ENCODE data around the gene GPR39. TPM values are rescaled to one million over a fixed set of nuclear protein-coding genes. Genes with fewer than 3 reads are reported as not detected.

The GPR39 gene
- polyA plus RNA-seq, 1 donor = 9.5 TPM

DNA sequence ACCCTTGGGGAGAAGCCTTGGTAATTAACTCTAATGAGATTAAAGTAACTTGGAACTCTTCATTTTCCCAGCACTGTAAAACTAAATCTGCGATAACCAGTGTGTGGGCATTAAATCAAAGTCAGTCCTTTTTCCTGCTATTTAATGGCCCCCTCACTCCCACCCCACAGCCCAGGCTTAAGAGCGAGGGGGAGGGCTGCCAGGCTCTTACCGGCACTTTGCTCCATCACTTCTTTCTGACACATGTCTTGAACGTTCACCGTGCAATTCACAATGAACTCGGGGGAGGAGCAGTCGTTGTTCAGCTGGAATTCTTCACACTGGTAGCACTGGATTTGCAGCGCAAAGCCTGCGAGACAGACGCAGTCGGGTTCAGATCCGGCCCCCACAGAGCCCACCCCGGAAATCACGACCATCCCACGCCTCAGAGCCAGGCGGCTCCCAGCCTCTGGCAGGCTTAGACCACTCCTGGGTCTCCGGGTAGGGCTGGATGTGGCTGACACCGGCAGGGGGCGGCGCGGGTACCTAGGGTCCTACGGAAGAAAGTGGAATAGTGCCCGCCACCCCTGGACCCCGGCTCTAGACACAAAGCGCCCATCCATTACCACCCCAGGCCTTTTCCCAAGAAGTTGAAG is 251.7 kb downstream of the GPR39 start:
- Histone ChIP-seq H3K27ac (ENCODE audit: low read length) (no peak overlapping the region), H3K36me3 (ENCODE audit: control insufficient read depth, insufficient read depth, low read length) (no peaks in the 10 kb centered on the region), H3K27me3 (ENCODE audit: control insufficient read depth, insufficient read depth, low read length) (peaks cover 56% of the 10 kb centered on the region), H3K4me1 (ENCODE audit: control insufficient read depth, insufficient read depth, low read length) (peaks cover 15% of the 10 kb centered on the region), H3K4me3 (ENCODE audit: low read length) (no peak overlapping the region), H3K9me3 (ENCODE audit: control insufficient read depth, low read depth, low read length) (peaks cover 3% of the 10 kb centered on the region)
- no CpG with 5 or more reads among the region's 25 CpGs for WGBS (ENCODE audit: insufficient coverage, low lambda C conversion rate)
- peak in 1 of 2 donors; percentile 8 for DNase-seq

DNA sequence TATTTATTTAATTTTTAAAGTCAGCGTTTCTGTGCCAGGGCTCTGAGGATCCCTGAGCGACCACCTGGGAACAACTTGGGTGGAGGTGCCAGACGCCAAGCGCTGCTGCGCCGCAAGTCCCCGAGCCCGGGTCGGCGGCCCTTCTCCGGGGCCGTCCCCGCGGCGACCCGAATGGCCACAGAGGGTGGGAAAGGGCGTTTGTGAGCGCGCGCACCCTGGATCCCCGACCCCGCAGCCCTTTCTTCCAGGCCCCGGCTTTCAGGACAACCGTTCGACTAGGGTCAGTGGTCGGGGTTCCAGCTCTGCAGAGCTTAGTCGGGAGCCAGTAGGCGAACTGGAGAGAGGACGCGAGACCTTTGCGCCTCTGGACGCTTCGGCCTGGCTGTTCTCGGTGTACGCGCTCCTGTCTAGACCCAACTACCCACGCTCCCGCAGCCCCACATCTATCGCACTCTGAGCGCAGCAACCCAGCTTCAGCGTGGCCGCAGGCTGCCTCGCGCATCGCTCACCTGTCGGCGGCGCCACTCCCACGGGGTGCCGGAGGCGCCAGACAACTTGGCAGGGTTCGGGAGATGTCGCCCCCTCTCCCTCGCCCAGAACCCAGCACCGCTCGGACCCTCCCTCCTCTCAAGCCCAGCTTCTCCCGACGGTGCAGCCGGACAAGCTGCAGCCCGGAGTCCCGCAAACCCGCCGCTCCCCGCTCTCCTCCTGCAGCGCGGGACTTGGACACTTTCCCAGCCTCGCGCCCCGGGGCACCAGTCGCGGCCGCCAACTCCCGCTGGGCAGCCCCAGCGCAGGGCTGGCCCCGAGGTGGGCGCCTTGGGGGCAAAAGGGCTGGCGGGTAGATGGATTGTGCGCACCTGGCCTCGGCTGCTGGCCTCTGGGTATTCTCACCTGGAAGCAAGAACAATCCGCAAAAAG is 252.6 kb downstream of the GPR39 start:
- Histone ChIP-seq H3K27ac (ENCODE audit: low read length) (no peak overlapping the region), H3K27me3 (ENCODE audit: control insufficient read depth, insufficient read depth, low read length) (peaks cover 56% of the 10 kb centered on the region), H3K36me3 (ENCODE audit: control insufficient read depth, insufficient read depth, low read length) (no peaks in the 10 kb centered on the region), H3K4me1 (ENCODE audit: control insufficient read depth, insufficient read depth, low read length) (peaks cover 15% of the 10 kb centered on the region), H3K4me3 (ENCODE audit: low read length) (peak overlapping the region; percentile 32), H3K9me3 (ENCODE audit: control insufficient read depth, low read depth, low read length) (peaks cover 3% of the 10 kb centered on the region)
- peak in 1 of 2 donors; percentile 28 for DNase-seq
- WGBS (ENCODE audit: insufficient coverage, low lambda C conversion rate) = no CpG with 5 or more reads among the region's 80 CpGs

DNA sequence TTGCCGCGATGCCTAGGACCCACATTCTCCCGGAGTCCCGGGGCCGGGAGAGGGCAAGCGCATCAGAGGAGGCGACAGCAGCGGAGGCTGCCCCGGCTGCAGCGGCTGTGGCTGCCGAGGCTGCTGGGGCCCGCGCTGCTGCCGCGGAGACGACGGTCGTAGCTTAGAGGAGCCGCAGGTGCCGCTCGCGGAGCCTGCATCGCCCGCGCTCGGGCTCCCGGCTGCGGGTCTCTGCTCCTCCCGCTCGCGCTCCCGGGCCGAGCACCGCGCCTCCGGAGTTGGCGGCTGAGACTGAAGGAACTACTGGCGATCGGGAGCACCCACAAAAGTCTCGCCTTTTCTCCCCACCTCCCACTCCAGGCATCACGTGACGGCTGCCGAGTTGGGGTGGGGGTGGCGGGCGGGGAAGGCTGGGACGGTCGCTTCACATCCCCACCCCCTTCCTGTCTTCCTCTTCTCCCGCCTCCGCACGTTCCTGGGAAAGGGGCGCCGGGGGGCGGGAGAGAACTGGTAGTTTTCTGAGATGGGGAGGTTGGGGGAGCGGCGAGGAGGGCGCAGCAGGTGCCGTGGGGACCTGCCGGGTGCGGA is 253.4 kb downstream of the GPR39 start, which contains the start of gene LYPD1:
TSS of gene LYPD1 (minus strand) at position 298 of the 588 bp plus-strand sequence. CDS start at position 25, 273 bp downstream.
- no peaks in the 10 kb centered on the region for H3K36me3 ChIP-seq (ENCODE audit: control insufficient read depth, insufficient read depth, low read length)
- H3K9me3 ChIP-seq (ENCODE audit: control insufficient read depth, low read depth, low read length) = peaks cover 3% of the 10 kb centered on the region
- peak within 1 kb of the TSS; percentile 39 for H3K4me3 ChIP-seq (ENCODE audit: low read length)
- peaks cover 15% of the 10 kb centered on the region for H3K4me1 ChIP-seq (ENCODE audit: control insufficient read depth, insufficient read depth, low read length)
- peak in 1 of 2 donors; percentile 38 for DNase-seq
- peaks cover 56% of the 10 kb centered on the region for H3K27me3 ChIP-seq (ENCODE audit: control insufficient read depth, insufficient read depth, low read length)
- H3K27ac ChIP-seq (ENCODE audit: low read length) = no peak within 1 kb of the TSS
- WGBS (ENCODE audit: insufficient coverage, low lambda C conversion rate) = no CpG with 5 or more reads among the region's 59 CpGs

DNA sequence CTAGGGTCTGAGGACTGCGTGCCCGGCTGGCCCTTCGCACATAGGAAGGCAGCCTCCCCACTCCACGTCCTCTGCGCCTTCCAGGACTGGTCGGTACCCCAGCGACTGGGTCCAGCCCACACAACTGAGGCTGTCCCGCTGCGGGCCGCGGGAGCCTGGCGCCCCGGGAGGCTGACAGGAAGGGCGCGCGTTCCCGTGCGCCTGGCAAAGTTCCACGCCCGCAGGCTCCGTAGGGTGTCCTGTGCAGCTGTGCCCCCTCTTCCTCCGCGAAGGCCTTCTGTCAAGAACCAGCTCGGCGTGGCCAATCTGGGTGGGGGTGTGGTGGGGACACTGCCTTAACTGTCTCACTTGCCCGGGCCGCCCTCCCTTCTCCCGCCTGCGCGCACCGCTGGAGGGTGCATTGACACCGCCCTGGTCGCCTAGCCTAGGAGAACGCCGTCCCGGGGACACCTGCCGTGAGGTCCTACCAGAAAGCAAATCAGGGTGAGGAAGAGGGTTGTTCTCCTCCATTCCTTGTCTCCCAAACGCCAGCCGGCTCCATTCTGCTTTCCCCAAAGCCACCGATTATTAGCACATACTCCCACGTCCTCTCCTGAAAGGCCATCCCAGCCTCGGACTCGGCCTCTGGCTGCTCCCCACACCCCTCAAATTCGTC is 254.0 kb downstream of the GPR39 start:
- 4% methylated on average over 4 of the region's 44 CpGs for WGBS (ENCODE audit: insufficient coverage, low lambda C conversion rate)
- peaks cover 56% of the 10 kb centered on the region for H3K27me3 ChIP-seq (ENCODE audit: control insufficient read depth, insufficient read depth, low read length)
- H3K9me3 ChIP-seq (ENCODE audit: control insufficient read depth, low read depth, low read length) = peaks cover 3% of the 10 kb centered on the region
- H3K36me3 ChIP-seq (ENCODE audit: control insufficient read depth, insufficient read depth, low read length) = no peaks in the 10 kb centered on the region
- peak in 1 of 2 donors; percentile 51 for DNase-seq
- no peak overlapping the region for H3K27ac ChIP-seq (ENCODE audit: low read length)
- peaks cover 15% of the 10 kb centered on the region for H3K4me1 ChIP-seq (ENCODE audit: control insufficient read depth, insufficient read depth, low read length)
- H3K4me3 ChIP-seq (ENCODE audit: low read length) = peak overlapping the region; percentile 39

DNA sequence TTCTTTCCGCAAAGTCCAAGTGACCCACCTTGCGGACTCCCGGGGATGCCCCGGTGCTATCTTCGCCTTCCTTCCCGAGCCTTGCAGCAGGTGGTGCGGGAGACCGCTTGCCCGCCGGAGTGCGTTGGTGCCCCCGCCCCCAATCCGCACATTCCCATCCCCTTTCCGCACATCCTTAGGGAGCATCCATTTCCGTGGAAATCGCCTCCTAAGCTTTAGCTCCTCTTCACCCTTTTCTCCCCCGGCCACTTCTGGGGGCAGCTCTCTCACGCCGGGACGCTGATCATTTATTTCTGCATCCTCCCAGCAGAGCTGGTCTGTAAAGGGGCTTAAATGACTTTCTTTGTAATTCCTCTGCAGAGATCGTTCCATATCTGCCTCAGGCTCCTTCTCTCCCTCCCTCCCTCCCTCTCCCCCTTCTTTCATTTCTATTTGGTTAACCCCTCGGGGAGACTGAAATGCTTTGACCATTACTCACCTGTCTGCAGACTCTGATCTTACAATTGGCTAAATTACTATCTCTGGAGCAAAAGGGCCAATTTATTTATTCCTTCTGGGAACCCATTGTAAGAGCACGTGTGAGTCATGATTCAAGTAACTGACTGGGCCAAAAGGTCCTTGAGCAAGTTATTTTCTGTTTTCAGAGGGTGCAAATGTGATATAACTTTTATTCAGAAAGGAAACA is 254.7 kb downstream of the GPR39 start:
- DNase-seq = peak in 1 of 2 donors; percentile 31
- Histone ChIP-seq H3K9me3 (ENCODE audit: control insufficient read depth, low read depth, low read length) (peaks cover 3% of the 10 kb centered on the region), H3K27me3 (ENCODE audit: control insufficient read depth, insufficient read depth, low read length) (peaks cover 54% of the 10 kb centered on the region), H3K4me3 (ENCODE audit: low read length) (peak overlapping the region; percentile 39), H3K27ac (ENCODE audit: low read length) (no peak overlapping the region), H3K4me1 (ENCODE audit: control insufficient read depth, insufficient read depth, low read length) (peaks cover 15% of the 10 kb centered on the region), H3K36me3 (ENCODE audit: control insufficient read depth, insufficient read depth, low read length) (no peaks in the 10 kb centered on the region)
- WGBS (ENCODE audit: insufficient coverage, low lambda C conversion rate) = no CpG with 5 or more reads among the region's 23 CpGs

DNA sequence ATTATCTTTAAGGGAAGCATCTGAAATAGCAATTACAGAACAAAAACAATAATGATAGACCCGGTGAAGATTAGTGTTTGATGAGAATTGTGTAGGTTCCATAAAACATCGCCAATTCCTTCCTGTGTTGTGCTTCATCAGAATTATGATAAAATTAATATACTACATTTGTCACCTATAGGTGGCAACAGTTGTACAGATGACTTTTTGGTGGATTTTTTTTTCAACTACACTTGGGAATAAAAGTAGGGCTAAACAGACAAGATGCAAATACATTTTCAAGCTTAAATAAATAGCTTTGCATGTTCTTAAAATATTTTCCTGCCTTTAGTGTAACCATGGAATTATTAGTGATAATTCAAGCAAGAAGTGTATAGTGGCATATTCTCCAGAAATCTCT is 260.4 kb downstream of the GPR39 start:
- H3K27ac ChIP-seq (ENCODE audit: low read length) = no peak overlapping the region
- peaks cover 7% of the 10 kb centered on the region for H3K27me3 ChIP-seq (ENCODE audit: control insufficient read depth, insufficient read depth, low read length)
- H3K4me3 ChIP-seq (ENCODE audit: low read length) = no peak overlapping the region
- no peaks in the 10 kb centered on the region for H3K36me3 ChIP-seq (ENCODE audit: control insufficient read depth, insufficient read depth, low read length)
- WGBS (ENCODE audit: insufficient coverage, low lambda C conversion rate) = no CpG with 5 or more reads among the region's 2 CpGs
- H3K4me1 ChIP-seq (ENCODE audit: control insufficient read depth, insufficient read depth, low read length) = no peaks in the 10 kb centered on the region
- H3K9me3 ChIP-seq (ENCODE audit: control insufficient read depth, low read depth, low read length) = no peaks in the 10 kb centered on the region
- DNase-seq = no peak

DNA sequence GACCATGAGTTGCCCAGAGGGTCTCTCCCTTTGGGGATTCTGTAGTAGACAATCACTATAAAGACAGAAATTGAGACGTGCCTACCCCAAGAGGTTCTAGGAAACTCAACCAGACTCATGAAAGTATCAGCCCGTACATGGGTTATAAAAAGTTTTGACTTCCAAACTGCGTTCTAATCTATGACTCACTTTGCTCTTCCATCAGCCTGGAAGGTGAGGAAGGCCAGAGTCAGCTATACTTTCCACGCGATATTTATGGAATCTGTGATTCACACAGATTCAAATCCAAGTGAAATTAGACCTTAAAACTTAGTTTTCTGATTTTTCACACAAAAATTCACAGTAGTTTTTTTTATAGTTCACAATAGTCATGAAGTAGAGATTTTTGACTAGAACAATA is 261.1 kb downstream of the GPR39 start:
- Histone ChIP-seq H3K4me1 (ENCODE audit: control insufficient read depth, insufficient read depth, low read length) (no peaks in the 10 kb centered on the region), H3K9me3 (ENCODE audit: control insufficient read depth, low read depth, low read length) (no peaks in the 10 kb centered on the region), H3K36me3 (ENCODE audit: control insufficient read depth, insufficient read depth, low read length) (no peaks in the 10 kb centered on the region), H3K27ac (ENCODE audit: low read length) (no peak overlapping the region), H3K27me3 (ENCODE audit: control insufficient read depth, insufficient read depth, low read length) (peaks cover 4% of the 10 kb centered on the region), H3K4me3 (ENCODE audit: low read length) (no peak overlapping the region)
- 100% methylated on average over 3 of the region's 5 CpGs for WGBS (ENCODE audit: insufficient coverage, low lambda C conversion rate)
- no peak for DNase-seq

DNA sequence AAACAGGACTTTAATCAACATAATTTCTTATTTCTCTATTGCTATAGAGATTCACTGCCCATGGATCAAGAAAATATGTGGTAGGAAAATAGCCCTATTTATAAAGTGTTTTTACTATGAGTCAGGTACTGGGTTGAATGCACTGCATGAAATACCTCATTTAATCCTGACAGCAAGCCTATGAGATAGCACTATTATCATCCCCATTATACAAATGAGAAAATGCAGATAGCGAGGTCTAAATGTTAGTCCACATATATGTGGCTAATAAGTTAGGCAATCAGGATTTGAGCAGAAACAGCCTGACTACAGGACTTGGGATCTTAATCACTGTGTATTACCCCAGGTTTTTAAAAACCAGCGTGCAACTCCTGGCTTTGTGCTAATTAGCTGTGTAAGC is 261.9 kb downstream of the GPR39 start:
- DNase-seq = no peak
- Histone ChIP-seq H3K27me3 (ENCODE audit: control insufficient read depth, insufficient read depth, low read length) (peaks cover 3% of the 10 kb centered on the region), H3K4me1 (ENCODE audit: control insufficient read depth, insufficient read depth, low read length) (no peaks in the 10 kb centered on the region), H3K4me3 (ENCODE audit: low read length) (no peak overlapping the region), H3K9me3 (ENCODE audit: control insufficient read depth, low read depth, low read length) (no peaks in the 10 kb centered on the region), H3K36me3 (ENCODE audit: control insufficient read depth, insufficient read depth, low read length) (no peaks in the 10 kb centered on the region), H3K27ac (ENCODE audit: low read length) (no peak overlapping the region)
- 100% methylated on average over 1 of the region's 2 CpGs for WGBS (ENCODE audit: insufficient coverage, low lambda C conversion rate)

DNA sequence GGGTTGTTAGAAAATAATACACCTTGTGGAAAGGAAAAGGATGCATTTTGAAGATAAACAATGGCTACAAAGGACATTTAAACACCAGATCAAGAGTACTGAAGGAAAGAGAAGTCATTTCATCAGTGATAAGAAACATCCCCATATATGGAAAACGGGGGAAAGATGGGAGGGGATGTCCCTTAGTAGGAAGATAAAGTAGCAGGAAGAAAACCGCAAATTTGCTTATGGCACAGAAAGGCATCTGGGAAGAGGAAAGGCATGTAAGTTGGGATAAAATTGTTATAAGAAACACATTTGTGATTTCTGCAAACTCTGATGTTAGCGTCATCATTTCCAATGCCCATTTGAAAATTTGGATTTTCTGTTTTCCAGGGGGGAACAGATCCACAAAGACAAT is 263.9 kb downstream of the GPR39 start:
- H3K9me3 ChIP-seq (ENCODE audit: control insufficient read depth, low read depth, low read length) = no peaks in the 10 kb centered on the region
- H3K36me3 ChIP-seq (ENCODE audit: control insufficient read depth, insufficient read depth, low read length) = no peaks in the 10 kb centered on the region
- H3K27ac ChIP-seq (ENCODE audit: low read length) = no peak overlapping the region
- peaks cover 3% of the 10 kb centered on the region for H3K27me3 ChIP-seq (ENCODE audit: control insufficient read depth, insufficient read depth, low read length)
- no peak overlapping the region for H3K4me3 ChIP-seq (ENCODE audit: low read length)
- no peak for DNase-seq
- WGBS (ENCODE audit: insufficient coverage, low lambda C conversion rate) = 100% methylated on average over 1 of the region's 3 CpGs
- no peaks in the 10 kb centered on the region for H3K4me1 ChIP-seq (ENCODE audit: control insufficient read depth, insufficient read depth, low read length)
